ENCODE data around the gene RASAL2. TPM values are rescaled to one million over a fixed set of nuclear protein-coding genes. Genes with fewer than 3 reads are reported as not detected.

RASAL2 gene
- total and polyA plus RNA-seq, 2 donors (not counting 1 experiment from before 2014, with no cell fraction given) = 0.12 TPM; not detected in 1

DNA sequence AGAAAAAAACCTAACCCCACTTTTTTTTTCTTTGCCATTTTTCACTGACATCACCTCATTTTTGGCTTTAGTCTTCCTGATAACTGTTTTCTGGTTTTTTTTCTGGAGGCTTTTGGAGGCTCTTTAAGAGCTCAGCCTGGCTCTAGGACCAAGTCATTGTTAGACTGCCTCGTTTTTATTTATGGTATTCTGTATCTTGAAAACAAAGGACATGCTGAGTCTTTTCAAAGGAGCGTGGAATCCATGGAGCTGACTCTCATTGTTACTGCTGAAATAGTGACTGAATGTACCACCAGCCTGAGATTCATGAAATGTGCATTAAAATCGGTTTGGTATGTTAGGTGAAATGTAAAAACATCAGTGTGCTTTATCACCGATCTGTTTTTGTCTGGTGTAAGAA, 28.0 kb downstream of the RASAL2 start:
- no peak overlapping the region for H3K4me3 ChIP-seq (ENCODE audit: control extremely low read depth in 1 of 5, extremely low read depth in 1 of 5, insufficient read depth in 1 of 5, low read depth in 2 of 5, low read length in 4 of 5)
- no peak overlapping the region for H3K9ac ChIP-seq (ENCODE audit: low read length)
- CTCF ChIA-PET = no interaction called here
- no peak overlapping the region for H2AFZ ChIP-seq (ENCODE audit: insufficient read depth, low read depth, low read length, poor library complexity, severe bottlenecking)
- H3K9me3 ChIP-seq (ENCODE audit: control extremely low read depth in 1 of 3, control insufficient read depth in 2 of 3, insufficient read depth in 1 of 3, low read length in 2 of 3) = no peaks in the 10 kb centered on the region
- H3K79me2 ChIP-seq (ENCODE audit: control insufficient read depth, insufficient read depth, low read length) = no peaks in the 10 kb centered on the region
- no peak overlapping the region for H3K4me3 Mint-ChIP-seq
- H3K27ac Mint-ChIP-seq = no peak overlapping the region
- no peaks in the 10 kb centered on the region for H3K27me3 ChIP-seq (replicated peaks in 1 of 4; ENCODE audit: control extremely low read depth in 1 of 4, control insufficient read depth in 3 of 4, insufficient read depth in 4 of 4, low read length in 3 of 4)
- no peaks in the 10 kb centered on the region for H4K20me1 ChIP-seq (ENCODE audit: control insufficient read depth, insufficient read depth, low read length, poor library complexity, severe bottlenecking)
- H3K9me3 Mint-ChIP-seq (ENCODE audit: insufficient read depth) = no peaks in the 10 kb centered on the region
- POLR2A ChIA-PET = no interaction called here
- ATAC-seq (ENCODE audit: low read depth) (no peak), DNase-seq (no peak)
- H3K36me3 ChIP-seq (replicated peaks in 1 of 2; ENCODE audit: control extremely low read depth in 1 of 2, control insufficient read depth in 1 of 2, extremely low read depth in 1 of 2, insufficient read depth in 2 of 2, low read length in 1 of 2) = no peaks in the 10 kb centered on the region
- peaks cover 27% of the 10 kb centered on the region for H3K27me3 Mint-ChIP-seq
- 55% methylated on average over 4 of the region's 4 CpGs for WGBS (ENCODE audit: insufficient coverage)
- H3K27ac ChIP-seq (ENCODE audit: low read length in 2 of 2) = no peak overlapping the region
- no peaks in the 10 kb centered on the region for H3K4me1 ChIP-seq (ENCODE audit: control insufficient read depth in 2 of 2, insufficient read depth in 2 of 2, low read length in 2 of 2)
- TF ChIP-seq EZH2 (IDR thresholded peaks at IDR 0.05; ENCODE audit: borderline replicate concordance, insufficient read depth, low read depth, low read length, poor library complexity, severe bottlenecking) = no peak
- TF ChIP-seq, protein P1, sequence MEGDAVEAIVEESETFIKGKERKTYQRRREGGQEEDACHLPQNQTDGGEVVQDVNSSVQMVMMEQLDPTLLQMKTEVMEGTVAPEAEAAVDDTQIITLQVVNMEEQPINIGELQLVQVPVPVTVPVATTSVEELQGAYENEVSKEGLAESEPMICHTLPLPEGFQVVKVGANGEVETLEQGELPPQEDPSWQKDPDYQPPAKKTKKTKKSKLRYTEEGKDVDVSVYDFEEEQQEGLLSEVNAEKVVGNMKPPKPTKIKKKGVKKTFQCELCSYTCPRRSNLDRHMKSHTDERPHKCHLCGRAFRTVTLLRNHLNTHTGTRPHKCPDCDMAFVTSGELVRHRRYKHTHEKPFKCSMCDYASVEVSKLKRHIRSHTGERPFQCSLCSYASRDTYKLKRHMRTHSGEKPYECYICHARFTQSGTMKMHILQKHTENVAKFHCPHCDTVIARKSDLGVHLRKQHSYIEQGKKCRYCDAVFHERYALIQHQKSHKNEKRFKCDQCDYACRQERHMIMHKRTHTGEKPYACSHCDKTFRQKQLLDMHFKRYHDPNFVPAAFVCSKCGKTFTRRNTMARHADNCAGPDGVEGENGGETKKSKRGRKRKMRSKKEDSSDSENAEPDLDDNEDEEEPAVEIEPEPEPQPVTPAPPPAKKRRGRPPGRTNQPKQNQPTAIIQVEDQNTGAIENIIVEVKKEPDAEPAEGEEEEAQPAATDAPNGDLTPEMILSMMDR (IDR thresholded peaks at IDR 0.05) = no peak
- intact Hi-C loops (cut with micrococcal nuclease) = no loop called here
- no peaks in the 10 kb centered on the region for H3K4me1 Mint-ChIP-seq
- H3K4me2 ChIP-seq (replicated peaks; ENCODE audit: low read depth, low read length, poor library complexity, severe bottlenecking) = no peak overlapping the region

DNA sequence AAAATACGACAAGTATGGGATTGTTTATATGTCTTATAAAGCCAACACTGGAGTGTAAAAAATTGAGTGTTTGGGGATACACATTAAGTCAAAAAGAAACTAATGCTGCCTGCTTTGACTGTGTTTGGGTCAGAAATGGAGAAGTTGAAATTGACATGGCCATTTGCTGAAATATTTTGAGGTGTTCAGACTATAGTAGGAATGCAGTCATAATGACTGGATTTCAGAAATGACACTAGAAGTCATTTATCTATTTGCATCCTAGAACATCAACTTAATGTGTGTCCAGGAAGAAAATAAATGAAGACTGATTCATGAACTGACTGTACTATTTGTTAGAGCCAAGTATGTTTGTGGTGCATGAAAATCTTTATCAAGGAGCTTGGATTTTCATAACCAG, 28.4 kb downstream of the RASAL2 start:
- Histone ChIP-seq H4K20me1 (ENCODE audit: control insufficient read depth, insufficient read depth, low read length, poor library complexity, severe bottlenecking) (no peaks in the 10 kb centered on the region), H3K27me3 (replicated peaks in 1 of 4; ENCODE audit: control extremely low read depth in 1 of 4, control insufficient read depth in 3 of 4, insufficient read depth in 4 of 4, low read length in 3 of 4) (no peaks in the 10 kb centered on the region), H3K36me3 (replicated peaks in 1 of 2; ENCODE audit: control extremely low read depth in 1 of 2, control insufficient read depth in 1 of 2, extremely low read depth in 1 of 2, insufficient read depth in 2 of 2, low read length in 1 of 2) (no peaks in the 10 kb centered on the region), H2AFZ (ENCODE audit: insufficient read depth, low read depth, low read length, poor library complexity, severe bottlenecking) (no peak overlapping the region), H3K27ac (ENCODE audit: low read length in 2 of 2) (no peak overlapping the region), H3K4me3 (ENCODE audit: control extremely low read depth in 1 of 5, extremely low read depth in 1 of 5, insufficient read depth in 1 of 5, low read depth in 2 of 5, low read length in 4 of 5) (no peak overlapping the region), H3K9ac (ENCODE audit: low read length) (no peak overlapping the region), H3K9me3 (ENCODE audit: control extremely low read depth in 1 of 3, control insufficient read depth in 2 of 3, insufficient read depth in 1 of 3, low read length in 2 of 3) (no peaks in the 10 kb centered on the region), H3K4me2 (replicated peaks; ENCODE audit: low read depth, low read length, poor library complexity, severe bottlenecking) (no peak overlapping the region), H3K79me2 (ENCODE audit: control insufficient read depth, insufficient read depth, low read length) (no peaks in the 10 kb centered on the region), H3K4me1 (ENCODE audit: control insufficient read depth in 2 of 2, insufficient read depth in 2 of 2, low read length in 2 of 2) (no peaks in the 10 kb centered on the region)
- Mint-ChIP-seq H3K27me3 (peaks cover 27% of the 10 kb centered on the region), H3K9me3 (ENCODE audit: insufficient read depth) (no peaks in the 10 kb centered on the region), H3K27ac (no peak overlapping the region), H3K4me1 (no peaks in the 10 kb centered on the region), H3K4me3 (no peak overlapping the region)
- ATAC-seq (ENCODE audit: low read depth) = no peak
- CTCF ChIA-PET = no interaction called here
- POLR2A ChIA-PET = no interaction called here
- intact Hi-C loops (cut with micrococcal nuclease) = no loop called here
- no peak for DNase-seq
- TF ChIP-seq, protein P1 (IDR thresholded peaks at IDR 0.05) = no peak
- WGBS (ENCODE audit: insufficient coverage) = no CpG with 5 or more reads among the region's 1 CpG
